Endothelial cell of umbilical vein (primary cell): Measurements from ENCODE around the gene PEDS1. TPM values are rescaled to one million over a fixed set of nuclear protein-coding genes. Genes with fewer than 3 reads are reported as not detected.

ENCODE experiments used
- BruUV-seq: library from RNA; stranded (reverse); fragments of 400-500 nt; replicated peaks from 2 replicates; lab custom pipeline; 2021; lab: Mats Ljungman, UMichigan
- CTCF ChIA-PET: fragments of 300-600, 350-600 bp; sonication (Branson Sonifier 250); formaldehyde crosslinking; loops from one replicate; lab custom pipeline; 2021; ENCODE audit warnings: antibody characterized with exemption, inconsistent platforms; lab: Charles Lee
- POLR2A ChIA-PET: fragments of 300-600, 350-600 bp; sonication (Branson Sonifier 250); formaldehyde crosslinking; loops from one replicate; lab custom pipeline; 2021; ENCODE audit warnings: antibody characterized with exemption, inconsistent platforms; lab: Charles Lee
- DNase-seq: peaks from one replicate; pipeline ENCODE4 v3.0.0-alpha.2; 2011; ENCODE audit warnings: low read depth, low spot score
- FAIRE-seq: peaks from 2 replicates; lab custom pipeline; 2011; peaks lifted over from hg19 to GRCh38; lab: Jason Lieb, UNC
- H2AFZ ChIP-seq: 2 replicates; pipeline ENCODE4 v1.6.0; 2012; ENCODE audit warnings: low read depth, low read length, control low read depth, inconsistent platforms
- H3K27ac ChIP-seq: 2 replicates; pipeline ENCODE4 v1.5.1; 2011; ENCODE audit warnings: low read depth, mild to moderate bottlenecking, control low read depth, low read length, moderate library complexity; ENCODE audit not compliant: insufficient read depth
- H3K27me3 ChIP-seq, 2 experiments: 2 replicates each; pipeline versions ENCODE4 v1.6.0 to v1.6.1; 2011; ENCODE audit warnings: low read length in 2 of 2, mixed read lengths in 1 of 2; ENCODE audit not compliant: control insufficient read depth in 2 of 2, insufficient read depth in 2 of 2
- H3K36me3 ChIP-seq, 2 experiments: 2 replicates in 1 of 2; 3 replicates in 1 of 2; pipeline ENCODE4 v1.5.1; 2011; ENCODE audit warnings: low read length in 2 of 2, mild to moderate bottlenecking in 1 of 2, moderate library complexity in 1 of 2; ENCODE audit not compliant: control insufficient read depth in 2 of 2, insufficient read depth in 2 of 2; ENCODE audit errors: extremely low read depth in 1 of 2
- H3K4me1 ChIP-seq: 3 replicates; pipeline ENCODE4 v1.5.1; 2011; ENCODE audit warnings: mild to moderate bottlenecking, low read length; ENCODE audit not compliant: control insufficient read depth, insufficient read depth; ENCODE audit errors: extremely low read depth
- H3K4me2 ChIP-seq: 2 replicates; pipeline ENCODE4 v1.6.1; 2011; ENCODE audit warnings: low read length, control low read depth, mixed read lengths; ENCODE audit not compliant: insufficient read depth
- H3K4me3 ChIP-seq, 3 experiments: fragments of 200-600 bp in 1 of 3; sonication (generic), shearing (Covaris generic) in 1 of 3; replicated peaks in 1 of 3; 2 replicates each; pipeline ENCODE4 v1.5.1; 2011 to 2016; ENCODE audit warnings: control low read depth in 3 of 3, low read length in 3 of 3, mild to moderate bottlenecking in 2 of 3, inconsistent platforms in 1 of 3, low read depth in 1 of 3, moderate library complexity in 1 of 3; ENCODE audit not compliant: insufficient read depth in 1 of 3
- H3K79me2 ChIP-seq: 2 replicates; pipeline ENCODE4 v1.6.0; 2012; ENCODE audit warnings: low read length, inconsistent platforms; ENCODE audit not compliant: control insufficient read depth, insufficient read depth
- H3K9ac ChIP-seq: replicated peaks from 2 replicates; pipeline ENCODE3; 2011; ENCODE audit warnings: low read length, control low read depth; ENCODE audit not compliant: insufficient read depth; ENCODE audit errors: extremely low read depth
- H3K9me1 ChIP-seq: replicated peaks from 3 replicates; pipeline ENCODE4 v1.6.0; 2011; ENCODE audit warnings: mild to moderate bottlenecking, low read length; ENCODE audit not compliant: control insufficient read depth, insufficient read depth; ENCODE audit errors: extremely low read depth
- H3K9me3 ChIP-seq: replicated peaks from 2 replicates; pipeline ENCODE4 v1.5.1; 2012; ENCODE audit warnings: low read length, inconsistent platforms; ENCODE audit not compliant: control insufficient read depth, insufficient read depth
- H4K20me1 ChIP-seq: replicated peaks from 2 replicates; pipeline ENCODE3; 2011; ENCODE audit warnings: mild to moderate bottlenecking, low read length; ENCODE audit not compliant: control insufficient read depth, insufficient read depth; ENCODE audit errors: extremely low read depth
- EZH2 ChIP-seq: IDR thresholded peaks from 2 replicates; pipeline ENCODE4 v1.6.1; 2012; ENCODE audit warnings: borderline replicate concordance, low read depth, mild to moderate bottlenecking, moderate library complexity, low read length, inconsistent platforms; ENCODE audit not compliant: severe bottlenecking
- FOS ChIP-seq: IDR thresholded peaks from 2 replicates; pipeline ENCODE4 v1.6.1; 2011; ENCODE audit warnings: mild to moderate bottlenecking, low read length, moderate library complexity, borderline replicate concordance; ENCODE audit not compliant: insufficient read depth
- GATA2 ChIP-seq: IDR thresholded peaks from 2 replicates; pipeline ENCODE4 v1.7.0; 2011; ENCODE audit warnings: low read depth, mild to moderate bottlenecking, moderate library complexity, mixed read lengths, low read length; ENCODE audit not compliant: insufficient read length, insufficient read depth
- JUN ChIP-seq: IDR thresholded peaks from 2 replicates; pipeline ENCODE4 v1.6.1; 2011; ENCODE audit warnings: borderline replicate concordance, low read depth; ENCODE audit not compliant: insufficient read length, insufficient read depth
- MYC ChIP-seq: IDR thresholded peaks from one replicate; pipeline ENCODE4 v1.6.1; 2011; ENCODE audit warnings: mild to moderate bottlenecking, low read depth, low read length
- POLR2A ChIP-seq: IDR thresholded peaks from 2 replicates; pipeline ENCODE4 v1.6.1; 2012; ENCODE audit warnings: low read depth, mild to moderate bottlenecking, control low read depth, low read length
- POLR2AphosphoS5 ChIP-seq: IDR thresholded peaks from 2 replicates; pipeline ENCODE4 v1.6.1; 2012; ENCODE audit warnings: low read depth, mild to moderate bottlenecking, control low read depth, low read length, moderate library complexity; ENCODE audit not compliant: insufficient read depth
- dilution Hi-C: fragments of 300-500 bp; cut with MboI; formaldehyde crosslinking; loops from one replicate; pipeline ENCODE4 v1.15.0; 2019; ENCODE audit warnings: low sequenced_read_pairs; ENCODE audit not compliant: extremely low pct_ligation_motif_present
- intact Hi-C: fragments of 100-400 bp; cut with micrococcal nuclease; formaldehyde crosslinking; loops from one replicate; pipeline ENCODE4 v1.10.0; 2022
- polyA plus RNA-seq, 4 experiments: library from polyadenylated mRNA; depleted of rRNA in 3 of 4; stranded (reverse) in 3 of 4; unstranded in 1 of 4; fragments of >200 nt; gene quantifications; 2 replicates each; pipeline versions ENCODE4 v1.2.1 to v1.2.3, GENCODE V29; 2011 to 2012; ENCODE audit warnings: missing spikeins in 1 of 4
- total RNA-seq: library from RNA; stranded (reverse); gene quantifications from 2 replicates; pipeline ENCODE4 v1.2.3, GENCODE V29; 2021
- TF ChIP-seq, protein P1 (sequence below): IDR thresholded peaks from 2 replicates; pipeline ENCODE4 v1.6.1; 2011; ENCODE audit not compliant: insufficient read depth, insufficient read length
- TF ChIP-seq, protein P2 (sequence below), 2 donors: IDR thresholded peaks; 1 replicate in 1 of 2; 2 replicates in 1 of 2; pipeline ENCODE4 v1.5.1; 2011; ENCODE audit warnings: low read length in 2 of 2, mild to moderate bottlenecking in 2 of 2, moderate library complexity in 2 of 2, control low read depth in 1 of 2, inconsistent platforms in 1 of 2, low read depth in 1 of 2; ENCODE audit not compliant: insufficient read depth in 1 of 2; ENCODE audit errors: extremely low read depth in 1 of 2

PEDS1 gene
- total and polyA plus RNA-seq, 2 donors (not counting 3 experiments of a cell fraction or from before 2014, with no cell fraction given): 62.7 to 131 TPM

DNA sequence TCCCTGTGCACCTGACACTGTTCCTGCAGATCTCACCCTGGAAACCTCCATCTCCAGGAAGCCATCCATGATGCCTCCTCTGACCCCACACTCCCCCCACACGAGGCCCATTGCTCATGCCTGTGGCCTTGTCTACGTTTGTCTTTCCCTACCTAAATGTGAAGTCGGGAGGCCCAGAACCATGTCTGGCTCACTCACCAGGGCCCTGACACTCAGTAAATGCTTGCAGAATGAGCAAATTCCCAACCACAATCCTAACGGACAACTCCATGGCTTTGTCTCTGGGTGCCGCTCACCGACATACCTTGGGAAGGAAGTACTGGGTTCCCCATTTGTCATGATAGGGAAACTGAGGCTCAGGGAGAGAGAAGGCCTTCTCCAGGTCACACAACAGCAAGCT is 7.3 kb downstream of the PEDS1 start:
- Histone ChIP-seq H3K79me2 (peaks cover 78% of the 10 kb centered on the region), H3K9ac (peak overlapping the region; percentile 85), H3K36me3 (peaks cover 12 to 15% of the 10 kb centered on the region in 2 experiments), H3K9me3 (no peaks in the 10 kb centered on the region), H3K4me1 (peaks cover 84% of the 10 kb centered on the region), H3K27me3 (no peaks in the 10 kb centered on the region), H3K27ac (peak overlapping the region; percentile 96), H2AFZ (no peak overlapping the region), H3K4me2 (peak overlapping the region; percentile 68), H3K9me1 (no peaks in the 10 kb centered on the region), H4K20me1 (no peaks in the 10 kb centered on the region), H3K4me3 (no peak overlapping the region)
- TF ChIP-seq POLR2A (no peak), POLR2AphosphoS5 (no peak), MYC (no peak), EZH2 (no peak), JUN (no peak), GATA2 (no peak), FOS (no peak)
- TF ChIP-seq, protein P1, sequence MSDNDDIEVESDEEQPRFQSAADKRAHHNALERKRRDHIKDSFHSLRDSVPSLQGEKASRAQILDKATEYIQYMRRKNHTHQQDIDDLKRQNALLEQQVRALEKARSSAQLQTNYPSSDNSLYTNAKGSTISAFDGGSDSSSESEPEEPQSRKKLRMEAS: no peak
- TF ChIP-seq, protein P2, sequence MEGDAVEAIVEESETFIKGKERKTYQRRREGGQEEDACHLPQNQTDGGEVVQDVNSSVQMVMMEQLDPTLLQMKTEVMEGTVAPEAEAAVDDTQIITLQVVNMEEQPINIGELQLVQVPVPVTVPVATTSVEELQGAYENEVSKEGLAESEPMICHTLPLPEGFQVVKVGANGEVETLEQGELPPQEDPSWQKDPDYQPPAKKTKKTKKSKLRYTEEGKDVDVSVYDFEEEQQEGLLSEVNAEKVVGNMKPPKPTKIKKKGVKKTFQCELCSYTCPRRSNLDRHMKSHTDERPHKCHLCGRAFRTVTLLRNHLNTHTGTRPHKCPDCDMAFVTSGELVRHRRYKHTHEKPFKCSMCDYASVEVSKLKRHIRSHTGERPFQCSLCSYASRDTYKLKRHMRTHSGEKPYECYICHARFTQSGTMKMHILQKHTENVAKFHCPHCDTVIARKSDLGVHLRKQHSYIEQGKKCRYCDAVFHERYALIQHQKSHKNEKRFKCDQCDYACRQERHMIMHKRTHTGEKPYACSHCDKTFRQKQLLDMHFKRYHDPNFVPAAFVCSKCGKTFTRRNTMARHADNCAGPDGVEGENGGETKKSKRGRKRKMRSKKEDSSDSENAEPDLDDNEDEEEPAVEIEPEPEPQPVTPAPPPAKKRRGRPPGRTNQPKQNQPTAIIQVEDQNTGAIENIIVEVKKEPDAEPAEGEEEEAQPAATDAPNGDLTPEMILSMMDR (IDR thresholded peaks at IDR 0.05; ENCODE audit: extremely low read depth in 1 of 2, insufficient read depth in 1 of 2, low read depth in 1 of 2, low read length in 2 of 2): no peak
- ChIA-PET POLR2A (no interaction called here), CTCF (interaction anchor here (1.5 to 2.5 kb wide), 2 partner anchors 8 to 167 kb away, joined by 8 to 14 read pairs; no protein-coding TSS in a partner anchor)
- DNase-seq (no peak), FAIRE-seq (no peak)
- no TSS peak for BruUV-seq
- intact Hi-C loops (no loop called here), dilution Hi-C loops (no loop called here)
